GM21529 (cell line): ENCODE measurements around the gene PTPRN2.
"Not testable (repeated sequence)": the region's sequence is repeated elsewhere in the genome, so short reads cannot be mapped to it uniquely, and the experiment has no call there.

Source experiments
- ATAC-seq: cut with Tn5 transposase; IDR thresholded peaks from one replicate; pipeline ENCODE4 v1.9.1; 2021; ENCODE audit not compliant: unreplicated experiment

The PTPRN2 gene

DNA sequence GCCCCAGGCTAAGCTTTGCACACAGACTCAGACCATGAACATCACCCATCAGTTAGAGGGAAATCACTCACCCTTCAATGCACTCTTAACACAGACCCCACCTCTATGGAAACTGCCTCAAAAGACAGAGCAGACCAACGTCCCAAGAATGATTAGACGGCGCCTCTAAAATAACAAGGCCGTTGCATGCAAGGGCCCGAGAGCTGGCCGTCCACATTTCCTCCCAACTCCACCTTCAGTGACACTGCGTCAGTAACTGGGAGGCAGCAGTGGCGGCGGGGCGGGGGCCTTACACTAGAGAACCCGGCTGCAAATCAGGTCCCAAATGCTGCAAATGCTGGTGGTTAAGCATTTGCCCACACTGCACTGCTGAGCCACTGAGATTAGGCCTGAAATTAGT lies 115.0 kb downstream of the PTPRN2 start:
- no peak for ATAC-seq

DNA sequence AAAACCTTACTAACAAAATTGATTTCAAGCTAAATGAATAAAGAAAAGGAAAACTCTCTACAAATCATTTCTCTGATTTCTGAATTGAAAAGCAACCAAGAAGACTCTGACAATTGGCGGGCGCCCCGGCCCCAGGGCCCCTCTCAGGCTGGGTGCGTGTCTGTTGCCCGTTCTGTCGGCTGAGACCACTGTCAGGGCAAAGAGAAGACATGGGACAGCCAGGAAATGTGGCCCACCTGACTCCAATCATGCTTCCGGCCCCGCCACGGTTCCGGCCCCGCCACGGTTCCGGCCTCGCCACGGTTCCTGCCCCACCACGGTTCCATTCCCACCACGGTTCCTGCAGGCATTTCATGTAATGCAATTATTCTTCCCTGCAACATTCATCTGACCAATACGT lies 115.9 kb downstream of the PTPRN2 start:
- ATAC-seq: no peak

DNA sequence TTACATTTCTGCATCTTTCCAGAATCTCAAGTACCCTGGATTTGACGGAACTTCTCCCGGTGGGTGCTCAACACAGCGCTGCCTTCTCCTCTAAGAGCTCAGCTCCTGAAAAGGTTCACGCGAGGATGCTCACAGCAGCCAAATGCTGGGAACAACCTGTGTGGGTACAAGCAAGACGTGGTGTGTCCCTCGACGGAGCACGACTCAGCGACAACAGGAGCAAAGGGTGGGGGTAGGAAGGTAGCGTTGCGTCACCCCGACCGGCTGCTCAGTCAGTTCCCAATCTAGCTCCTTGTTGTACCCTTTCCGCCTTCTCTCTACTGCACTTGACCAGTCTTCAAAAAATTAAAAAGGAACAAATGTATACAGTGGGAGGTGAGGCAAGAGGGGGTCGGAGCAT lies 117.3 kb downstream of the PTPRN2 start:
- ATAC-seq: no peak

DNA sequence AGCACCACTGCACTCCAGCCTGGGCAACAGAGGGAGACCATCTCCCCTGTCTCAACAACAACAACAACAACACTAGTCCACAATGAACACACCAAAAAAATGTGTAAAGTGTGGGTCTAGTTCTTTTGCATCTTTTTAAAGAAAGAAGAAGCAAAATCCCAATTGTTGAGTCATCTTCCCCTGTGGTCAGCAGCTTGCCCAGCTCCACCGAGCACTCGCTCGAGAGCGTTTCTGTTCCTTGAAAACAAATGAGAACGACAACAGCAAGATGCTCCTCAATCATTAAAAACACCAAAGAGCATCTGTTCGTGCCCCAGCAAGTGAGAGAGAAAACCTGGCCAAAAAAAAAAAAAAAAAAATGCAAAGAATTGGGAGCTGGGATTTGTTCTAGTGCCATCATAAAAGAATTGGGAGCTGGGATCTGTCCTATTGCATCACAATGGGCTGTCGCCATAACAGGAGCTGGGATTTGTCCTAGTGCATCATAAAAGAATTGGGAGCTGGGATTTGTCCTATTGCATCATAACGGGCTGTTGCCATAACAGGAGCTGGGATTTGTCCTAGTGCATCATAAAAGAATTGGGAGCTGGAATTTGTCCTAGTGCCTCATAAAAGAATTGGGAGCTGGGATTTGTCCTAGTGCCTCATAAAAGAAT lies 118.1 kb downstream of the PTPRN2 start:
- no peak for ATAC-seq

DNA sequence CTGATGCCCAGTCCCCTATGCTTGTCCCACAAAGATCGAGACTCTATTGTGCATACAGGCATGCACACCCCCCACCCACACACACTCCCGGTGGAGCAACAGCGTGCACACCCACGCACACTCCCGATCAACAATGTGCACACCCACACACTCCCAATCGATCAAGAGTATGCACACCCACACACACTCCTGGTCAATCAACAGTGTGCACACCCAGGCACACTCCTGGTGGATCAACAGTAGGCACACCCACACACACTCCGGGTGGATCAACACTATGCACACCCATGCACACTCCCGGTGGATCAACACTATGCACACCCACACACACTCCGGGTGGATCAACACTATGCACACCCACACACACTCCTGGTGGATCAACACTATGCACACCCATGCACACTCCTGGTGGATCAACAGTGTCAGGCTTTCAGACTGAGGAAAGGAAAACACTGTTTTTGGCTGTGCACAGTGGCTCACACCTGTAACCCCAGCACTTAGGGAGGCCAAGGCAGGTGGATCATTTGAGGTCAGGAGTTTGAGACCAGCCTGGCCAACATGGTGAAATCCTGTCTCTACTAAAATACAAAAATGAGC lies 118.8 kb downstream of the PTPRN2 start:
- ATAC-seq: no peak

DNA sequence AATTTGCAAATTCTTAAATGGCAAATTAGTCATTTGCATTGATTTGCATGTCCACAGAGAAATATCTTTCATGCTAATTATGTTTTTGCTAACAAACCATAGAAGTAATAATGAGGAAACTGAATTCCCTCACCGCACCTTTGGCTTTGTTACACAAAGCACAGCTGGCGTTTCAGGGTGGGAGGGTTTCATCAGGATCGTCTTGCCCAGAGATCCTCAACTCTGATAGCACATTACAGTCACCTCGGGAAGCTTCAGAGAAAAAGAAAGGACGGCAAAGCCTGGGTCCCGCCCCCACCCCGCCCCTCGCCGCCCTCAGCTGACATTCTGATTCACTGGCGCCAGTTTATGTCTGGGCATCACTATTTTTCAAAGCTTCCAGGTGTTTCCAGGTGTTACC lies 119.4 kb downstream of the PTPRN2 start:
- ATAC-seq: no peak

DNA sequence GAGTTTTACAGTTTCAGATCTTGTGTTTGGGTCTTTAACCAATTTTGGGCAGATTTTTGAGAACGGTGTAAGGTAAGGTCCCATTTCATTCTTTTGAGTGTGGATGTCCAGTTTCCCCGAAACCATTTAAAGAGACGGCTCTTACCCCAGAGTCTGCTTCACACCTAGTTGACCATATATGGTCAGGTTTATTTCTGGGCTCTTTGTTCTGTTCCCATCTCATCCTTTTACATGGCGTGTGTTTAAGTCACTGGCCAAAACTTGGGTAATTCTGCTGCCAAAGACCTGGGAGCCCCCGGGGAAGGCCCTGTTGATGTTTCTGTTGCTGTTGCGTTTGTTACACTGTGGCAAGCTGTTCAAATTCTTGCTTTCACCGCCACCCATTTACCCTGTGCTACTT lies 120.1 kb downstream of the PTPRN2 start:
- no peak for ATAC-seq

DNA sequence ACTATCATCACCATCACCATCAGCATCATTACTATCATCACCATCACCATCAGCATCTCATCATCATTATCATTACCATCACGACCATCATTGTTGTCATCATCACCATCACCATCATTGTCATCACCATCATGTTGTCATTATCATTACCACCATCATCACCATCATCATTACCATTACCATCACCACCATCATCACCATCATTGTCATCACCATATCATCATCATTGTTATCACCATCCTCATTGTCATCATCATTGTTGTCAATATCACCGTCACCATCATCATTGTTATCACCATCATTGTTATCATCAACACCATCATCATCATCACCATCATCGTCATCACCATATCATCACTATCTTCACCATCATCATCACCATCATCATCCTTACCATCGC lies 124.3 kb downstream of the PTPRN2 start:
- no peak for ATAC-seq

DNA sequence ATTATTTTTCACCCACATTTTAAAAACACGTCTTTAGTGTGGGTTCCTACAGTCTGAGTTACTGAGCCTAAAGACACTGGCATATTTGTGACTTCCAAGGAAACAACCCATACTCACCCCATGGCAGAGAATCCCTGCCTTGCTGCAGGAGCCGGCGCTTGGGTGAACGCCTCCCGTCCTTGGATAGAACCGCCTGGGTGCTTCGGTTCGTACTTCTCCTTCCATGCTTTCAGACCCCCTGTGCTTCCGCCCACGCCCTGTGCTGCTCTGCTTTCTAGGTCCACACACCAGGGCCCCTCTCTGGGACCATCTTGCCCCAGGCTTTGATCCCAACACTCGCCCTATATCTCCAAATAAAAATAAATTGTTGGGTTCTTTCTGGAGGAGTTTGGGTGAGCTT lies 125.8 kb downstream of the PTPRN2 start:
- ATAC-seq: no peak

DNA sequence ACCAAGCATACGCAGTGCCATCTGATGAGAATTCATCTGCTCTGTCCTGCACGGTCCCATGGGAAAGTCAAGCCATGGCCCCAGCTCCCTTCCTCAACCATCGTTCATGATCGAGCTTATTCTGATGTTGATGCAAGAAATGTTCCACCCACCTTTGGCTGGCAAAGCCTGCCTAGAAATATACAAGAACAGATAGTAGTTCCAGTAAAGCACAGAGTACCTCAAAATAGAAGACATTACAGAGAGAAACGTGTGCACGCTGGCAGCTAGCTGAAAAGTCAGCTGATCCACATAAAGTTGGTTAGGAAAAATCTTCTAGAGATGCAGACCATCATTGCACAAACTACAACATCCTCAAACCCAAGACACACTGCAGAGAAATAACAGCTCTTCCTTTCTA lies 127.0 kb downstream of the PTPRN2 start:
- ATAC-seq: no peak

DNA sequence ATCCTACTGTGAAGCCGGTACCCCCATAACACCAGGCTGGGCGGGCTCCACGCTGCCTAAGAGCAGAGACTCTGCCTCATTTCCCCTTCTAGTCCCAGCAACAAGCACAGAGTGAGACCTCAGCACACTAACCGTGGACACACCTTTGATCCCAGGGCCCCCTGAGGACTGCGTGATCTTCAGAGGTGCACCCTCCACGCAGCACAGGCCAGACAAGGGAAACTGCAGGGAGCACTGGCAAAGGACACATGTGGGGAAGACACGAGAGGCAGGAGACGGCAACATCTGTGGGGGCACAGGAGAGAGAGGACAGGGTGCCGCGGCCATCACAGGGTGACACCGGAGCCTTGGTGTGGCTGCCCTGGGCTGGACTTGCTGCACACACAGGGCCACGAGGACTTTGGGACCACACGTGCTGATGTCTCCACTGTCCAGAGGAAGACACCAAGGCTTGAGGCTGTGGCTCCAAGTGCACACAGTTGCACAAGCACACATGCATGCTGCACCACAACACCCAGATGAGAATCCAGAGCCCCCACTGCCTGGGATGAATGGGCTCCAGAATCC lies 128.8 kb downstream of the PTPRN2 start:
- no peak for ATAC-seq

DNA sequence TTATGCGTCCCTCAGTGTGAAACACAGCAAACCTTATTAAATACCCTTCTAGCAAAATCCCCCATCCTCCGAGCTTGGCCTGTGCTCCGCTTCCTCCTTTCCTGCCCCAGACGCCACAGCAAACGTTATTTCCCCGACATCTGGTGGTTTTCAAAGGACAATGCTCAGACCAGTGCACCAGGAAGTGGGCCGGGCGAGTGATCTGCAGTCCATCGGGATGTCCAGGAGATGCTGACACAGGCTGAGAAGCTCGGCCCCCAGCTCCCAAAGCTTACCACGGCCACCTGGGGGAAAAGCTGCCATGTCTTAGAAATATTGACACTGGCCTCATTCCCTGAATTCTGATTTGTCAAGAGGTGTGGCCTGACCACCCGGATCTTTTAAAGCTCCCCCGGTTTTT lies 129.5 kb downstream of the PTPRN2 start:
- no peak for ATAC-seq

DNA sequence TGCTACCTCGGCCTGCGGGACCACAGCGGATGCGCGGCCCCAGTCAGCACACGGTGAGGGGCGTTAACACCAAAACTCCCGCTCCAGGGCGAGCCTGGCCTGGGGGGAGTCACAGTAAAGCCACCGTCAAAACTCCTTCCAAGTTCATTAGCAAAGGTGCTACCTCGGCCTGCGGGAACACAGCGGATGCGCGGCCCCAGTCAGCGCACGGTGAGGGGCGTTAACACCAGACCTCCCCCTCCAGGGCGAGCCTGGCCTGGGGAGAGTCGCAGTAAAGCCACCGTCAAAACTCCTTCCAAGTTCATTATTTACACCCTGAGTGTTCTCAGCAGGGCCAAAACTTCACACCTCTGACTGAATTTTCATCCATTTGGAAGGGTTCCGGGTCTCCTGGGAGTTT lies 130.0 kb downstream of the PTPRN2 start:
- not testable (repeated sequence) for ATAC-seq

DNA sequence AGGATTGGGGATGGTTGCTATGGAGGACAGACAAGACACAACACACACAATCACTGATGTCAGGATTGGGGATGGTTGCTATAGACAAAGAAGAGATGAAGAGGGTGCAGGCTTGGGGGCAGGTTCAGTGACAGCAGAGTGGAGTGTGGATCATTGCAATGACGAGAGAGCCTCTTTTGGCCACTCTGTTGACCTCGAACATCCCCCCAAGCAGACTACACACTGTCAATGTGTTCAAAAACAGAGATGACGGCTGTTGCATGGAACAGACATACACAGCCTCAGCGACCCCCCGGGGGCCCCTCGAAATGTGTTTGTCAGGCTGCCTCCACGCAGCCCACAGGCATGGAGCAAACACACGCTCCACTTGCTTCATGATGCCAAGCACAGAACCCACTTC lies 133.0 kb downstream of the PTPRN2 start:
- ATAC-seq: no peak

DNA sequence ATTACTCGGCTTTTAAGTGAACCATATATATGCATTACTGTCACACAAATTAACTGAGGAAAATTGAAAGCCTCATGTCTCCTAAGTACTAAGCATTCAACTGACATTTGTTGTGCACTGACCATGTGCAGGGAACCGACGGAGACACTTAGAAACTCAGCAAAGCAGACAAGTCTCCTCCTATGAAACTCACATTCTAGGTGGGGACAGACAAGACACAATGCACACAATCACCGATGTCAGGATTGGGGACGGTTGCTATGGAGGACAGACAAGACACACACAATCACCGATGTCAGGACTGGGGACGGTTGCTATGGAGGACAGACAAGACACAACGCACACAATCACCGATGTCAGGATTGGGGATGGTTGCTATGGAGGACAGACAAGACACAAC lies 134.0 kb downstream of the PTPRN2 start:
- no peak for ATAC-seq

DNA sequence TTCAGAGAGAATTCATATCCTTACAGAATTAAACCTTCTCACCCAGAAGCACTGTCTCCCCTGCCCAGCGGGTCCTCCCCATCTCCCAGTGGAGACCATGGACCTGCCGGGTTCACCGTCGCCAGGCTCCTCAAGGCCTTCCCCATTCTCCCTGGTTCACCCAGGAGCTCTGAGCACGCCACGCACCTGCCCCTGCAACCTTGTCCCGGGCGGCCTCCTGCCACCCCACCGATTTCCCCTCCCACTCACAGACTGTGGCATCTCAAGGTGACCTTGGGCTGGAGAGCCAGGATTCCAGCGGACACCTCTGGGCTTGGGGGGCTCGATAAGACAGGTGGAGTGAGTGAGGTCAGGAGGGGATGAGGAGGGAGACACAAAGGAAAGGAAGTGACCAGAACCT lies 135.3 kb downstream of the PTPRN2 start:
- no peak for ATAC-seq

DNA sequence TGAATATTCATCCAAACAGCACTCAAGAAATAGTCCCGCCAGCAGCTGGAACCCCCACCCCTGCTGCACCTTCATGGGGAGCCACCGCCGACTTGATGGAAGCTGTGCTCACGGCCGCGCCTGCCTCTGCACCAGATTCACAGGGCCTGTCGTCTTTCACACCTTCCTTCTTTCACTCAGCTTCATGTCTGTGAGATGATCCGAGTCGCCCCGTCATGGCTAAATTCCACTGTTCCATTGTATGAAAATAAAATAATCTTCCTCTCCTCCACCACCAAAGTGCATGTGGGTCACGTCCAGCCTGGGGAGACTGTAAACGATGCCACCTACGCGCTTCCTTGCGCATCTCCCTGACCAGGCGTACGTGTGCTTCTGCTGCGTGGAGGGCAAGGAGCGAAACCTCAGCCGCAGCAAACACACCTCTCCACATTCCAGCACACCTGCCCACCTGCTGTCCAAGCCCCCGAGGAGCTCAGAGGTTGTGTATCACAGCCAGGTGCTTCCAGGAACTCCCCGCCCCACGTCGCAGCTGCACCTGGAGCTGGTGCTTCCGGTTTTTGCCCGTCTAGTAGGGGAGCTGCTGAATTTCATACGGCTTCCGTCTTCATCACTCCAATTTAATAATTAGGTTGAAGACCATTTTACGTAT lies 137.0 kb downstream of the PTPRN2 start:
- ATAC-seq: no peak

DNA sequence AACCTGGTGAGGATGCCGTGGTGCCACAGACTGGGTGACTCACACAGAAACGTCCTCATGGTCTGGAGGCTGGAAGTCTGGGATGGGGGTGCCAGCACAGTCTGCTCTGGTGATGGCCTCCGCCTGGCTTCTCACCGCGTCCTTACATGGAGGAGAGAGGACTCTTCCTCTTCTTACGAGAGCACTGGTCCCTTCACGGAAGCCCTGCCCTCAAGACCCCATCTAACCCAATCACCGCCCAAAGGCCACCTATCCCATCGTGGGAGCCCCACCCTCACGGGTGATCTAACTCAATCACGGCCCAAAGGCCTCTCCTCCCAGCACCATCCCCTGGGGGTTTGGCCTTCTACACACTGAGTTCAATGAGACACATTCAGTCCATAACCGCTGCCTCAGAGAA lies 137.7 kb downstream of the PTPRN2 start:
- ATAC-seq: no peak

DNA sequence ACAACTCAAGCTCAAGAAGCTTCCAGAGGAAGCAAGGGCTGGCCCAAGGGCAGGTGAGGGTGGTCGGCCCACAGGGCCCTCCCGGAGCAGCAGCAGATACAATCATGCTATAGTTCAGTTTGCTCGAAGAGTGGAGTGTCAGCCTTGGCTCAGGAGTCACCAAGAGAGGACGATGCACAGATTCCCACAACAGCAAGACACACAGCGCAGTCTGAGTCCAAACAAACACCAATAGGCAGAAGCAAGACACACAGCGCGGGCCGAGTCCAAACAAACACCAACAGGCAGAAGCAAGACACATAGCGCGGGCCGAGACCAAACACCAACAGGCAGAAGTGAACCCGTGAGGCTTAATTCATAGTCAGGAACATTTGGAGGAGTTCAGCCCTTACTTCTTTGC lies 138.4 kb downstream of the PTPRN2 start:
- ATAC-seq: no peak

DNA sequence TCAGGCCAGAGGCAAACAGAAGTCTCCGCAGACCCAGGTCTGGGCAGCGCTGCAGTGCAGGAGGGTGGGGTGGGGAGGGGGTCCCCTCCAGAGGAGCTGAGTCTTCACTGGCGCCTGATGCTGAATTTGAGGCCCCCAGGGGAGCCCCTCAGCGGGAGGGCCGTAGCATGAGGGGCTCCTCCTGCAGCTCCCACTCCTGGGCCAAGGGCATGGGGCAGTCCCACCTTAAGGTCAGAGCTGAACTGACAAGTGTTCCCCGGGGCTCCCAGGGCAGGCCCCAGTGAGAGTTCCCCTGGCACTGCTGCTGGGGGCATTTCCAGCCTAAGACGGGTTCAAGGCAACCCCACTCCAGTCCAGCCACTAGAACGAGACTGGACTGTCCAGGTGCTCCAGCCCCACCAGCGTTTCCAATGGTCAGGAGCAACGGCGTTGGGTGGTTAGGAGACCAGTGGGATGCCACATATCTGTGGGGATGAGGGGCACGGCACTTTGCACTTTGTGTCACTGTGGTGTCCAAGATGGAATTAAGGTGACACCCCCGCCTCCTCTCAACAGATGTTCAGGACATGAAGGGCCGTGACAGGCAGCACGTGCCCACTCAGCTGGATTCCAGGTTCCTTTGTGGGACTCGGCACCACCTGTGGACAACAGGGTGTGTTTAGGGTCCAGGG lies 139.1 kb downstream of the PTPRN2 start:
- no peak for ATAC-seq

DNA sequence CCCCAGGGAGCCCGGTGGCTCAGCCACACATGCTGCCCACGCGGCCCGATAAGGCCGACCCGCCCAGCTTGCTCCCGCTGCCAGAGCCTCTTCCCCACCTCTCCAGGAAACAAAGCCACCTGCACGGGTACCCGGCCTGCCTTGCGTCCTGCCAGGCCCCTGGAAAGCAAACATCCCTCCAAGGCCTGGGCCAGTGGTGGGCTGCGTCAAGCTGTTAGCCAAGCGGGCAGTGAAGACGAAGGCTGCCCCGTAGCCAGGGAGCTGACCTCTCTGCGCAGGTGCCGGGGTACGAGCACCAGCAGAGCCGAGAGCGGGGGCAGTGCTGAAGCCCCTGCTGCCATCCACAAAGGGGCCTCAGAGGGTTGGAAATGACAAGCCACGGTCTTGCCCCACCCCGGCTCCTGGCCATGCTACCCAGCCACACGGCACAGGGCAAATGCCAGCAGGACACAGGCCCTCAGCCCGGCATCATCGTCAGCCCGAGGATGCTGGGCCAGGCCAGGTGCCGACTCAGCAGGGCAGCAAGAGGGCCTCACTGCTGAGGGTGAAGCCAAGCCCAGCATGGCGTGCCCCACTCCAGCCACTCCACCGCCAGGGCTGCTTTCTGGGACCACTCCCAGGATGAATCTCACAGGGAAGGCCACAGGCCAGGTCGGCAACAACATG lies 140.0 kb downstream of the PTPRN2 start:
- ATAC-seq: no peak
